22Rv1 (cell line): ENCODE measurements around the gene OGFR.
A peak's percentile ranks its signal among the peaks of the same experiment; 100 is the strongest.

Experiments
- H3K27ac ChIP-seq: fragments of 450-650 bp; 2 replicates; pipeline ENCODE4 v1.5.1; 2017
- ZFX ChIP-seq: fragments of 450-650 bp; IDR thresholded peaks from 2 replicates; pipeline ENCODE4 v1.6.1; 2017; ENCODE audit warnings: antibody characterized with exemption, borderline replicate concordance
- TF ChIP-seq, protein P1 (sequence below): fragments of 450-650 bp; IDR thresholded peaks from 2 replicates; pipeline ENCODE4 v1.5.1; 2017; ENCODE audit warnings: mild to moderate bottlenecking

The OGFR gene

DNA sequence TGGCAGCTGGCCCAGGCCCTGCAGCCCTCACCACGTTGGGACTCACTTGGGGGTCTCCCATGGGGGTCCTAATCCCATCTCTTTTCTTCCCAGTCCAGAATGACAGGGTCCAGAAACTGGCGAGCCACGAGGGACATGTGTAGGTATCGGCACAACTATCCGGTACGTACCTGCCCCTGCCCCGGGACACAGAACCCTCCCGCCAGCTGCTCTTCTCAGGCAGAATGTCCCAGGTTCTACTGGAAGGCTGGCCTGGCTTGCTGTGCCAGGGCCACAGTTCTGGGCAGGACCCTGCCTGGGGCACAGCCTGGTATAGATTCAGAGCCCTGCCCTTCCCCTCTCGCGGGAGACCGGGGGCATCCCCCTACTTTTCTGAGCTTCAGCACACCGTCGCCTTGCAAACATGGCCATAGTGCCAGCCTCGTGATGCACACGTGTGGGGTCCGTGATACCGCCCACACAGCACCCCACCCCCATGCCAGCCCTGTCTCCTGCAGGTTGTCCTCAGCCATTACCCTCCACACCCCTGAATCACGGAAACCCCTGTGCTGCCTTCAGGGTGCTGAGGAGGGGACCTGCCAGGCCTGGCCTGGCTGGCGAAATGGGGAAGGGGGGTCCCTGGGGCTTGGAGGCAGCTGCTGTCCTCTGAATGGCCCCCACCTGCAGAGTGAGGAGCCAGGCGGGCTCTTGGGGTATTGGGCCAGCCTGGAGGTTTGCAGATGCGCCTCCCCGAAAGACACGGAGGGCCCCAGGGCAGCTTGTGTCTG, 3.0 kb downstream of the OGFR start:
- no peak for TF ChIP-seq ZFX
- TF ChIP-seq, protein P1, sequence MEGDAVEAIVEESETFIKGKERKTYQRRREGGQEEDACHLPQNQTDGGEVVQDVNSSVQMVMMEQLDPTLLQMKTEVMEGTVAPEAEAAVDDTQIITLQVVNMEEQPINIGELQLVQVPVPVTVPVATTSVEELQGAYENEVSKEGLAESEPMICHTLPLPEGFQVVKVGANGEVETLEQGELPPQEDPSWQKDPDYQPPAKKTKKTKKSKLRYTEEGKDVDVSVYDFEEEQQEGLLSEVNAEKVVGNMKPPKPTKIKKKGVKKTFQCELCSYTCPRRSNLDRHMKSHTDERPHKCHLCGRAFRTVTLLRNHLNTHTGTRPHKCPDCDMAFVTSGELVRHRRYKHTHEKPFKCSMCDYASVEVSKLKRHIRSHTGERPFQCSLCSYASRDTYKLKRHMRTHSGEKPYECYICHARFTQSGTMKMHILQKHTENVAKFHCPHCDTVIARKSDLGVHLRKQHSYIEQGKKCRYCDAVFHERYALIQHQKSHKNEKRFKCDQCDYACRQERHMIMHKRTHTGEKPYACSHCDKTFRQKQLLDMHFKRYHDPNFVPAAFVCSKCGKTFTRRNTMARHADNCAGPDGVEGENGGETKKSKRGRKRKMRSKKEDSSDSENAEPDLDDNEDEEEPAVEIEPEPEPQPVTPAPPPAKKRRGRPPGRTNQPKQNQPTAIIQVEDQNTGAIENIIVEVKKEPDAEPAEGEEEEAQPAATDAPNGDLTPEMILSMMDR: no peak
- H3K27ac ChIP-seq: no peak overlapping the region

DNA sequence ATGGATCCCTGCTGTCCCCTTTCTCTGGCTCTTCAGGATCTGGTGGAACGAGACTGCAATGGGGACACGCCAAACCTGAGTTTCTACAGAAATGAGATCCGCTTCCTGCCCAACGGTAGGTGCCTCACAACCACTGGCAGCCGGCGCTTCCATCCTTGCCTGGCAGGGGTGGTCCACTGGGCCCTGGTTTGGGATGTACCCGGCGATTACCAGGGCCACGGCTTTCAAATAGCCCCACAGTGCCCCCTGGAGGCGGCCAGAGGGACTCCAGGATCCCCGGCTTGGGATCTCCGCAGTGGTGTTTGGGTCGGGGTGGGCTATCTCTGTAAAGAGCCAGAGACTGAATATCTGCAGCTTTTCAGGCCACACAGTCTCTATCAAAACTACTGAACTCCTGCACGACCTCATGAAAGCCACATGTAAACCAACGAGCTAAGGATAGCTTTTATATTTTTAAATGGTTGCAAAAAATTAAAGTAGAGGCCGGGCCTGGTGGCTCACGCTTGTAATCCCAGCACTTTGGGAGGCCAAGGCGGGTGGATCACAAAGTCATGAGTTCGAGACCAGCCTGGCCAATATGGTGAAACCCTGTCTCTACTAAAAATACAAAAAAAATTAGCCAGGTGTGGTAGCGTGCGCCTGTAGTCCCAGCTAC, 3.7 kb downstream of the OGFR start:
- no peak overlapping the region for H3K27ac ChIP-seq
- no peak for TF ChIP-seq ZFX
- TF ChIP-seq, protein P1: peak; percentile 96

DNA sequence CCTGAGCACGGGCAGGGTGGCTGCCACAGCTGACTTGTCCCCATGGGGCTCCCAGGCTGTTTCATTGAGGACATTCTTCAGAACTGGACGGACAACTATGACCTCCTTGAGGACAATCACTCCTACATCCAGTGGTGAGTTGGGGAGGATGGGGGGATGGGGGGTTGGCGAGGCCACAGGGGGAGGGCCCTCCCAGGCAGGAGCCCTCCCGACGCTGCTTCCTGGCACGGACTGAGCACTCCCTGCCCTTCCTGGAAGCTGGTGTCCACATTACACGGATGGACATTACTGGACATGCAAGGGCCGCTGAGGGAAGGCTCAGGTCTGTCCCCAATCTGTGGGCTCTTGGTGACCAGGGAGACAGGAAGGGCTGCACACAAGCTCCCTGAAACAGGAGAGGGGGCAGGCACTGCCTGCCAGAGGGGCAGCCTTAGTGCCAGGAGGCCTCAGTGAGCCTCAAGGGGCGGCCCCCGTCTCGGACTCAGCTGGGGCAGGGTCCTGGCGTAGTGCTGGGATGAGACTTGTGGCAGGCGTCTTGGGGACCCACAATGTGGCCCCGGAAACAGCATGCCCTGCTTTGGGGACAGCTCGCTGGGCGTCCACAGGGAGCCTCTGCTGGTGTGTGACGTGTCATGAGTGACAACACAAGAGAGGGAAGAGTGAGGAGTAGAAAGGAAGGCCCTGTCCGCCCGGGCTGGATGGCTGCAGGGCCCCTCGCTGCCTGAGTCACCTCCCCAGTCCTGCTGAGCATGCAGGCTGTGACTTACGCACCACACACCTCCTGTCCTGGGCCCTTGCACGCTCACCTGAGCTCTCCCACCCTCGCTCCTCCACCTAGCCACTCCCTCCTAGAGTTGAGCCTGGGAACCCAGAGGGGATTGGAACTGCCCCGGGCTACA, 5.1 kb downstream of the OGFR start:
- H3K27ac ChIP-seq: no peak overlapping the region
- no peak for TF ChIP-seq ZFX
- TF ChIP-seq, protein P1: no peak

DNA sequence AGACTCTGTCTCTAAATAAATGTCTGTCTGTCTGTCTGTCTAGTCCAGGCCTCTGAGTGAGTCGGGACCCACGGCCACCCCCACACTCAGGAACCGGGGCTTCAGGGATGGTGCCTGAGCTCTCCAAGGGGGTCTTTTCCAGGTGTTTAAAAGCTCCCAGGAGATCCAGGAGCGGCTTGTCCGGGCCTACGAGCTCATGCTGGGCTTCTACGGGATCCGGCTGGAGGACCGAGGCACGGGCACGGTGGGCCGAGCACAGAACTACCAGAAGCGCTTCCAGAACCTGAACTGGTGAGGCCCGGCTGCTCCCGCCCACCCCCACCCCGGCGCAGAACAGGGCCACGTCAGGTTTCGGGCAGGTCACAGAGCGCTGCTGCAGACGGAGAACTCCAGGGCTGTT, 6.7 kb downstream of the OGFR start:
- TF ChIP-seq, protein P1: no peak
- TF ChIP-seq ZFX: no peak
- H3K27ac ChIP-seq: no peak overlapping the region

DNA sequence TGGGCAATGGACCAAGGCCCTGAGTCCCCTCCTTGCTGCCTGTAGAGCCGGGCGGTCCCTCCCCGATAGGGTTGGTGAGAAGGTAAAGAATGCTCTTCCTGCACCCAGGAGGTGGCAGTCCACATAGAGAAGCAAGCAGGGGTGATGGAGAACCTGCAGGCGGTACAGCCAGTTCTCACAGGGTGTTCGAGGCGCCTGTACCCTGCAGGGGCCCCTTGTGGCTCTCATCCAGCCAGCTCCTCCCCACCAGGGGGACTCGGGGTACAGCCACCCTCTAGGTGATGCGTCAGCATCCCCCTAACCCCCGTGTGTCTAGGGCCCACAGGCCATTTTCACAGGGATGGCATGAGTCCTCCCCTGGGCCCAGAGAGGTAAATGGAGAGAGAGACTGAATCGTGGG, 7.1 kb downstream of the OGFR start:
- no peak for TF ChIP-seq ZFX
- TF ChIP-seq, protein P1: no peak
- H3K27ac ChIP-seq: no peak overlapping the region

DNA sequence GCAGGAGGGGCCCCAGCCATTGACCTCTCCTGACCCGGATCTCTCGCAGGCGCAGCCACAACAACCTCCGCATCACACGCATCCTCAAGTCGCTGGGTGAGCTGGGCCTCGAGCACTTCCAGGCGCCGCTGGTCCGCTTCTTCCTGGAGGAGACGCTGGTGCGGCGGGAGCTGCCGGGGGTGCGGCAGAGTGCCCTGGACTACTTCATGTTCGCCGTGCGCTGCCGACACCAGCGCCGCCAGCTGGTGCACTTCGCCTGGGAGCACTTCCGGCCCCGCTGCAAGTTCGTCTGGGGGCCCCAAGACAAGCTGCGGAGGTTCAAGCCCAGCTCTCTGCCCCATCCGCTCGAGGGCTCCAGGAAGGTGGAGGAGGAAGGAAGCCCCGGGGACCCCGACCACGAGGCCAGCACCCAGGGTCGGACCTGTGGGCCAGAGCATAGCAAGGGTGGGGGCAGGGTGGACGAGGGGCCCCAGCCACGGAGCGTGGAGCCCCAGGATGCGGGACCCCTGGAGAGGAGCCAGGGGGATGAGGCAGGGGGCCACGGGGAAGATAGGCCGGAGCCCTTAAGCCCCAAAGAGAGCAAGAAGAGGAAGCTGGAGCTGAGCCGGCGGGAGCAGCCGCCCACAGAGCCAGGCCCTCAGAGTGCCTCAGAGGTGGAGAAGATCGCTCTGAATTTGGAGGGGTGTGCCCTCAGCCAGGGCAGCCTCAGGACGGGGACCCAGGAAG, 7.7 kb downstream of the OGFR start:
- TF ChIP-seq ZFX: no peak
- TF ChIP-seq, protein P1: no peak
- no peak overlapping the region for H3K27ac ChIP-seq
